K562 (cell line): ENCODE results near the gene DMRTA1. TPM values are rescaled to one million over a fixed set of nuclear protein-coding genes. Genes with fewer than 3 reads are reported as not detected.

Experiments
- ATAC-seq: fragments of 200-7000 bp; cut with Tn5 transposase; 3 replicates; pipeline ENCODE4 v1.9.1; 2020; ENCODE audit warnings: moderate library complexity
- BruUV-seq: library from RNA; stranded (reverse); fragments of 400-500 nt; replicated peaks from 2 replicates; lab custom pipeline; 2021; lab: Mats Ljungman, UMichigan
- CTCF ChIA-PET: fragments of 300-600 bp; formaldehyde crosslinking; extraction: SDS; loops from one replicate; lab custom pipeline; 2021; ENCODE audit warnings: low intra/inter-chr PET ratio; lab: Yijun Ruan, JAX
- POLR2A ChIA-PET: fragments of 300-600, 350-650 bp; sonication (Branson Sonifier 250); formaldehyde crosslinking; extraction: SDS; loops from one replicate; lab custom pipeline; 2021; ENCODE audit warnings: antibody characterized with exemption, inconsistent platforms; lab: Yijun Ruan, JAX
- DNase-seq, 4 experiments: peaks; one replicate each; pipeline versions ENCODE4 v3.0.0 to v3.0.0-alpha.2; 2011 to 2018; ENCODE audit warnings: low spot score in 3 of 4, mixed read lengths in 3 of 4; ENCODE audit errors: extremely low read depth in 1 of 4
- FAIRE-seq: peaks from 2 replicates; lab custom pipeline; 2011; peaks lifted over from hg19 to GRCh38; lab: Jason Lieb, UNC
- H2AFZ ChIP-seq: 2 replicates; pipeline ENCODE4 v1.6.0; 2011; ENCODE audit warnings: low read depth, low read length, control low read depth, inconsistent platforms
- H3K27ac ChIP-seq: fragments of 200-600 bp; 3 replicates; pipeline ENCODE4 v1.8.0; 2011; ENCODE audit warnings: low read depth, mild to moderate bottlenecking, control low read depth, inconsistent platforms, low read length, moderate library complexity, mixed read lengths; ENCODE audit errors: extremely low read depth
- H3K27me3 ChIP-seq, 2 experiments: fragments of 300-600 bp in 1 of 2; 2 replicates in 1 of 2; 3 replicates in 1 of 2; pipeline versions ENCODE4 v1.6.0 to v1.8.0; 2011; ENCODE audit warnings: inconsistent platforms in 2 of 2, low read length in 2 of 2, mild to moderate bottlenecking in 1 of 2, mixed read lengths in 1 of 2, moderate library complexity in 1 of 2; ENCODE audit not compliant: control insufficient read depth in 2 of 2, insufficient read depth in 2 of 2
- H3K36me3 ChIP-seq: fragments of 300-600 bp; 3 replicates; pipeline ENCODE4 v1.8.0; 2011; ENCODE audit warnings: mild to moderate bottlenecking, low read length, inconsistent platforms; ENCODE audit not compliant: control insufficient read depth, insufficient read depth
- H3K4me1 ChIP-seq, 2 experiments: fragments of 200-600 bp in 1 of 2; replicated peaks in 1 of 2; 2 replicates in 1 of 2; 3 replicates in 1 of 2; pipeline versions ENCODE4 v1.5.1 to v1.8.0; 2011; ENCODE audit warnings: inconsistent platforms in 2 of 2, low read length in 2 of 2, mild to moderate bottlenecking in 1 of 2, mixed read lengths in 1 of 2, moderate library complexity in 1 of 2; ENCODE audit not compliant: control insufficient read depth in 2 of 2, insufficient read depth in 2 of 2
- H3K4me2 ChIP-seq: 2 replicates; pipeline ENCODE4 v1.6.1; 2011; ENCODE audit warnings: low read length, control low read depth, inconsistent platforms, mixed read lengths; ENCODE audit not compliant: insufficient read depth
- H3K4me3 ChIP-seq: fragments of 200-600 bp; sonication (generic), shearing (Covaris generic); 2 replicates; pipeline ENCODE4 v1.5.1; 2016; ENCODE audit warnings: control low read depth, inconsistent platforms
- H3K79me2 ChIP-seq: fragments of 200-600 bp; 3 replicates; pipeline ENCODE4 v1.8.0; 2011; ENCODE audit warnings: low read length, inconsistent platforms; ENCODE audit not compliant: control insufficient read depth, insufficient read depth
- H3K9ac ChIP-seq, 2 experiments: 2 replicates each; pipeline versions ENCODE4 v1.6.0 to v1.6.1; 2011; ENCODE audit warnings: low read depth in 2 of 2, low read length in 2 of 2, control low read depth in 1 of 2, inconsistent platforms in 1 of 2, mild to moderate bottlenecking in 1 of 2, mixed read lengths in 1 of 2; ENCODE audit not compliant: insufficient read depth in 1 of 2
- H3K9me1 ChIP-seq: one replicate; pipeline ENCODE4 v1.6.0; 2011; ENCODE audit warnings: inconsistent platforms, mild to moderate bottlenecking, low read length, moderate library complexity; ENCODE audit not compliant: control insufficient read depth, insufficient read depth
- H3K9me3 ChIP-seq: replicated peaks from 2 replicates; pipeline ENCODE4 v1.5.1; 2011; ENCODE audit warnings: low read depth, low read length, inconsistent platforms; ENCODE audit not compliant: control insufficient read depth, insufficient read depth
- H4K20me1 ChIP-seq: replicated peaks from 2 replicates; pipeline ENCODE4 v1.6.1; 2011; ENCODE audit warnings: low read length, inconsistent platforms, mixed read lengths; ENCODE audit not compliant: control insufficient read depth, insufficient read depth
- BRD9 ChIP-seq: fragments of 450-650 bp; IDR thresholded peaks from 2 replicates; pipeline ENCODE4 v1.6.1; 2018; ENCODE audit warnings: low read depth; ENCODE audit not compliant: partially characterized antibody
- BRF1 ChIP-seq: IDR thresholded peaks from 3 replicates; pipeline ENCODE4 v1.6.1; 2011; ENCODE audit warnings: borderline replicate concordance, mild to moderate bottlenecking; ENCODE audit not compliant: insufficient read length; ENCODE audit errors: extremely low read depth
- DIDO1 ChIP-seq: fragments of 450-650 bp; IDR thresholded peaks from 2 replicates; pipeline ENCODE4 v1.6.1; 2016; ENCODE audit warnings: low read depth, missing biosample characterization, missing genetic modification characterization
- E2F8 ChIP-seq: fragments of 450-650 bp; IDR thresholded peaks from 2 replicates; pipeline ENCODE4 v1.7.1; 2018; ENCODE audit warnings: mild to moderate bottlenecking, low read depth; ENCODE audit not compliant: partially characterized antibody
- ETS2 ChIP-seq: IDR thresholded peaks from 2 replicates; pipeline ENCODE4 v1.6.1; 2016; ENCODE audit warnings: borderline replicate concordance, missing genetic modification characterization, mild to moderate bottlenecking, moderate library complexity, missing compliant biosample characterization; ENCODE audit not compliant: poor library complexity, severe bottlenecking
- HMGN3 ChIP-seq: IDR thresholded peaks from 2 replicates; pipeline ENCODE4 v1.6.1; 2011; ENCODE audit warnings: borderline replicate concordance, low read depth, mild to moderate bottlenecking, mixed read lengths, low read length; ENCODE audit not compliant: insufficient read length; ENCODE audit errors: extremely low read depth
- HNRNPLL ChIP-seq: fragments of 200-400 bp; formaldehyde crosslinking; IDR thresholded peaks from 2 replicates; pipeline ENCODE4 v1.6.1; 2017; ENCODE audit warnings: low read length, low read depth, mild to moderate bottlenecking; ENCODE audit not compliant: poor library complexity, severe bottlenecking
- JUNB ChIP-seq: fragments of 450-650 bp; formaldehyde crosslinking; conservative IDR thresholded peaks from 2 replicates; pipeline ENCODE4 v1.4.0; 2020; ENCODE audit warnings: mild to moderate bottlenecking
- KAT8 ChIP-seq: fragments of 450-650 bp; IDR thresholded peaks from 2 replicates; pipeline ENCODE4 v1.6.1; 2016; ENCODE audit warnings: low read depth, mild to moderate bottlenecking
- NFE2L1 ChIP-seq: fragments of 450-650 bp; IDR thresholded peaks from 2 replicates; pipeline ENCODE4 v1.6.1; 2016; ENCODE audit warnings: missing genetic modification characterization, low read depth, mild to moderate bottlenecking, missing compliant biosample characterization, moderate library complexity, borderline replicate concordance
- RCOR1 ChIP-seq, 2 experiments: IDR thresholded peaks; 2 replicates each; pipeline ENCODE4 v1.6.1; 2012; ENCODE audit warnings: low read depth in 2 of 2, low read length in 2 of 2, borderline replicate concordance in 1 of 2, improper control_type of control experiment in 1 of 2
- TCF15 ChIP-seq: fragments of 250-450 bp; sonication (Bioruptor Pico); IDR thresholded peaks from 2 replicates; pipeline ENCODE4 v1.8.0; 2022; ENCODE audit warnings: moderate library complexity, mild to moderate bottlenecking, inconsistent platforms
- USF2 ChIP-seq: sonication (generic); formaldehyde crosslinking; IDR thresholded peaks from 2 replicates; pipeline ENCODE4 v1.5.0; 2020; ENCODE audit warnings: missing genetic modification reagents
- ZNF511 ChIP-seq: sonication (generic); formaldehyde crosslinking; IDR thresholded peaks from 2 replicates; pipeline ENCODE4 v1.8.0; 2022; ENCODE audit warnings: mild to moderate bottlenecking, missing genetic modification reagents
- WGBS: fragments of 100-300 bp; shearing (Covaris generic); methylation state at CpG from one replicate; pipeline ENCODE4 v1.1.6; 2016; ENCODE audit warnings: low coverage, mixed read lengths; ENCODE audit not compliant: insufficient coverage; ENCODE audit errors: missing lambda C conversion rate; 5-methylcytosine and 5-hydroxymethylcytosine counted together
- in situ Hi-C: fragments of 300-500 bp; cut with MboI; formaldehyde crosslinking; loops from 4 replicates; pipeline ENCODE4 v1.15.0; 2018; ENCODE audit warnings: inconsistent platforms, mixed read lengths
- intact Hi-C: fragments of 100-400 bp; cut with micrococcal nuclease; formaldehyde crosslinking; loops from 2 replicates; pipeline ENCODE4 v1.14.2; 2022
- polyA plus RNA-seq, 8 experiments: library from polyadenylated mRNA; depleted of rRNA in 4 of 8; stranded (reverse) in 5 of 8; unstranded in 3 of 8; fragments of >200 nt; fragmentation: Nextera tagmentation in 2 of 8; fragmentation: Illumina TruSeq in 1 of 8; extraction: Ambion mirVana in 2 of 8; extraction: Trizol in 1 of 8; gene quantifications; 2 replicates each; pipeline versions ENCODE4 v1.2.1 to v1.2.3, GENCODE V29; 2011 to 2014; ENCODE audit warnings: inconsistent platforms in 1 of 8, missing spikeins in 1 of 8
- total RNA-seq, 7 experiments: library from RNA; depleted of rRNA in 6 of 7; stranded (reverse); fragments of >200 nt in 6 of 7; fragmentation: Illumina TruSeq in 2 of 7; extraction: Trizol in 2 of 7; gene quantifications; 2 replicates each; pipeline versions ENCODE4 v1.2.1 to v1.2.3, GENCODE V29; 2011 to 2021; ENCODE audit warnings: low replicate concordance in 1 of 7

Gene DMRTA1
- total and polyA plus RNA-seq, 9 of the 15 experiments (the other 6 are each of a cell fraction or from before 2014, with no cell fraction given) = not detected

GRCh38 chr9:22449719-22450118 is 3.1 kb downstream of the DMRTA1 start:
- intact Hi-C loops = no loop called here

GRCh38 chr9:22452415-22453010 is 5.9 kb downstream of the DMRTA1 start:
- Histone ChIP-seq H3K27me3 (no peaks in the 10 kb centered on the region), H4K20me1 (no peaks in the 10 kb centered on the region), H3K27ac (no peak overlapping the region), H3K36me3 (no peaks in the 10 kb centered on the region), H3K4me2 (no peak overlapping the region), H3K4me1 (no peaks in the 10 kb centered on the region), H3K9me1 (no peaks in the 10 kb centered on the region), H2AFZ (no peak overlapping the region), H3K79me2 (no peaks in the 10 kb centered on the region), H3K9ac (no peak overlapping the region), H3K9me3 (no peaks in the 10 kb centered on the region), H3K4me3 (no peak overlapping the region)
- BruUV-seq = no TSS peak
- intact Hi-C loops = no loop called here
- no peak for DNase-seq
- no peak for ATAC-seq
- in situ Hi-C loops = no loop called here
- ChIA-PET CTCF (no interaction called here), POLR2A (no interaction called here)
- no peak for FAIRE-seq
- WGBS = no CpG with 5 or more reads among the region's 4 CpGs
- no peak for TF ChIP-seq HNRNPLL
- TF ChIP-seq HMGN3 = no peak
- TF ChIP-seq USF2 (CRISPR knock-in tag) = no peak
- no peak for TF ChIP-seq BRD9
- TF ChIP-seq ZNF511 (CRISPR knock-in tag) = no peak
- no peak for TF ChIP-seq KAT8
- no peak for TF ChIP-seq E2F8

More at GRCh38 chr9:22449719-22450118, 3.1 kb downstream of the DMRTA1 start:
- Histone ChIP-seq H3K9ac (no peak overlapping the region), H3K36me3 (no peaks in the 10 kb centered on the region), H3K4me1 (no peaks in the 10 kb centered on the region), H3K9me1 (no peaks in the 10 kb centered on the region), H3K27me3 (no peaks in the 10 kb centered on the region), H3K27ac (no peak overlapping the region), H3K9me3 (no peaks in the 10 kb centered on the region), H2AFZ (no peak overlapping the region), H4K20me1 (no peaks in the 10 kb centered on the region), H3K4me3 (no peak overlapping the region), H3K4me2 (no peak overlapping the region), H3K79me2 (no peaks in the 10 kb centered on the region)
- CTCF ChIA-PET = no interaction called here
- POLR2A ChIA-PET = no interaction called here
- BruUV-seq = no TSS peak
- ATAC-seq = no peak
- no peak for TF ChIP-seq BRF1
- no peak for TF ChIP-seq DIDO1
- no peak for TF ChIP-seq TCF15 (CRISPR knock-in tag)
- no peak for TF ChIP-seq RCOR1 (IDR thresholded peaks at IDR 0.05; ENCODE audit: borderline replicate concordance in 1 of 2, low read depth in 2 of 2, low read length in 2 of 2)
- no peak for TF ChIP-seq JUNB (CRISPR knock-in tag)
- TF ChIP-seq ETS2 (tag) = no peak
- no peak for TF ChIP-seq NFE2L1 (tag)
- in situ Hi-C loops = no loop called here
- DNase-seq = no peak
- no peak for FAIRE-seq
